WERI-Rb-1 (cell line): ENCODE data around the gene TMEM87A.
"Not testable (repeated sequence)": the region's sequence is repeated elsewhere in the genome, so short reads cannot be mapped to it uniquely, and the experiment has no call there.

Experiments
- DNase-seq: peaks from one replicate; pipeline ENCODE4 v3.0.0-alpha.2; 2020
- H3K27ac ChIP-seq: fragments of 250-450 bp; sonication (Bioruptor Pico); 2 replicates; pipeline ENCODE4 v1.5.1; 2020; ENCODE audit warnings: mild to moderate bottlenecking, moderate library complexity
- H3K27me3 ChIP-seq: fragments of 250-450 bp; sonication (Bioruptor Pico); 2 replicates; pipeline ENCODE4 v1.5.1; 2021; ENCODE audit warnings: mild to moderate bottlenecking, low read depth, moderate library complexity; ENCODE audit not compliant: insufficient read depth, severe bottlenecking
- H3K36me3 ChIP-seq: fragments of 250-450 bp; sonication (Bioruptor Pico); 2 replicates; pipeline ENCODE4 v1.5.1; 2020; ENCODE audit warnings: mild to moderate bottlenecking, moderate library complexity
- H3K4me3 ChIP-seq: 2 replicates; pipeline ENCODE4 v1.5.1; 2011; ENCODE audit warnings: low read depth, mild to moderate bottlenecking, control low read depth, low read length
- H3K9me3 ChIP-seq: fragments of 250-450 bp; sonication (Bioruptor Pico); 2 replicates; pipeline ENCODE4 v1.5.1; 2021; ENCODE audit warnings: mild to moderate bottlenecking, moderate library complexity; ENCODE audit not compliant: severe bottlenecking
- TF ChIP-seq, protein P1 (sequence below): IDR thresholded peaks from 2 replicates; pipeline ENCODE4 v1.5.1; 2011; ENCODE audit warnings: low read depth, mild to moderate bottlenecking, control low read depth, inconsistent platforms, low read length

Gene TMEM87A

DNA sequence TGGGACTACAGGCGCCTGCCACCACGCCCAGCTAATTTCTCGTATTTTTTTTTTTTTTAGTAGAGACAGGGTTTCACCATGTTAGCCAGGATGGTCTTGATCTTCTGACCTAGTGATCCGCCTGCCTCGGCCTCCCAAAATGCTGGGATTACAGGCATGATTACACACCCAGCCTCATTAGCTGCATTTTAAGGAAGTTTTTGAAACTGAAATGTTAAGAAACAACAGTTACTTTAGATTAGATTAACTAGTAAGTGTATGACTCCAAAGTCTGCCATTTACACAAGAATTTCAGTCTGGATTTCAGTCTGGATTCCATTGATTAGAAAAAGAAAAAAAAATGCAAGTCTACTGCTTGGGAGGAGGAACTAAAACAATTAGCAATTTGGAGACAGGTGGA lies 40.6 kb downstream of the TMEM87A start:
- Histone ChIP-seq H3K4me3 (no peak overlapping the region), H3K9me3 (no peaks in the 10 kb centered on the region), H3K27me3 (no peaks in the 10 kb centered on the region), H3K27ac (no peak overlapping the region), H3K36me3 (peaks cover 62% of the 10 kb centered on the region)
- TF ChIP-seq, protein P1, sequence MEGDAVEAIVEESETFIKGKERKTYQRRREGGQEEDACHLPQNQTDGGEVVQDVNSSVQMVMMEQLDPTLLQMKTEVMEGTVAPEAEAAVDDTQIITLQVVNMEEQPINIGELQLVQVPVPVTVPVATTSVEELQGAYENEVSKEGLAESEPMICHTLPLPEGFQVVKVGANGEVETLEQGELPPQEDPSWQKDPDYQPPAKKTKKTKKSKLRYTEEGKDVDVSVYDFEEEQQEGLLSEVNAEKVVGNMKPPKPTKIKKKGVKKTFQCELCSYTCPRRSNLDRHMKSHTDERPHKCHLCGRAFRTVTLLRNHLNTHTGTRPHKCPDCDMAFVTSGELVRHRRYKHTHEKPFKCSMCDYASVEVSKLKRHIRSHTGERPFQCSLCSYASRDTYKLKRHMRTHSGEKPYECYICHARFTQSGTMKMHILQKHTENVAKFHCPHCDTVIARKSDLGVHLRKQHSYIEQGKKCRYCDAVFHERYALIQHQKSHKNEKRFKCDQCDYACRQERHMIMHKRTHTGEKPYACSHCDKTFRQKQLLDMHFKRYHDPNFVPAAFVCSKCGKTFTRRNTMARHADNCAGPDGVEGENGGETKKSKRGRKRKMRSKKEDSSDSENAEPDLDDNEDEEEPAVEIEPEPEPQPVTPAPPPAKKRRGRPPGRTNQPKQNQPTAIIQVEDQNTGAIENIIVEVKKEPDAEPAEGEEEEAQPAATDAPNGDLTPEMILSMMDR, result no peak
- no peak for DNase-seq

DNA sequence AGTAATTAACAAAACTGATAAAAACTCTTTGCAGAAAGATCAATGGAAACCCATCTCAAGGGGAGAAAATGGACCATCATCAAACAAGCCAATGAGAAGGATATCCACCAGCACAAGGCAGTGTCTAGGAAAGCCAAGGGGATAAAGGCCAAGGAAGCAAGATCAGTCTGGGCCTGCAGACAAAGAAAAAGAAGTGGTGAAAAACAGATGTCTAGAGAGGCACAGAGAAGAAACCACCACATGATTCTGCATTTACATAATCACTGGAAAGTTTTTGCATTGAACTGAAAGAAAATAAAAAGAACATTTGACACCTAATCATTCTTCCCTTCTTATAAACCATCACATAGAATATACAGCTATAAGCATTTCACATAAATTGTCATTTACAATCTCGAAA lies 42.1 kb downstream of the TMEM87A start:
- Histone ChIP-seq H3K36me3 (peaks cover 57% of the 10 kb centered on the region), H3K27ac (no peak overlapping the region), H3K27me3 (no peaks in the 10 kb centered on the region), H3K4me3 (no peak overlapping the region), H3K9me3 (no peaks in the 10 kb centered on the region)
- DNase-seq, result no peak
- TF ChIP-seq, protein P1, result no peak

DNA sequence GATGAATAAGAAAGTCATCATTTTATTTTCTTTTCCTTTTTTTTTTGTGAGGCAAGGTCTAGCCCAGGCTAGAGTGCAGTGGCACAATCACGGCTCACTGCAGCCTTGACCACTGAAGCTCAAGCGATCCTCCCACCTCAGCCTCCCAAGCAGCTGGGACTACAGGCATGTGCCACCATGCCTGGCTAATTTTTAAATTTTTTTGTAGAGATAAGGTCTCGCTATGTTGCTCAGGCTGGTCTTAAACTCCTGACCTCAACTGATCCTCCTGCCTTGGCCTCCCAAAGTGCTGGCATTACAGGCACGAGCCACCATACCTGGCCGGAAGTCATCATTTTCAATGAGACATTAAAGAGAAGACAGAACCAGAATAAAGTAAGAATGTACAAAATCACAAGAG lies 44.3 kb downstream of the TMEM87A start:
- H3K27ac ChIP-seq, H3K4me3 ChIP-seq, H3K9me3 ChIP-seq, H3K27me3 ChIP-seq, DNase-seq: not testable (repeated sequence)
- peaks cover 62% of the 10 kb centered on the region for H3K36me3 ChIP-seq

DNA sequence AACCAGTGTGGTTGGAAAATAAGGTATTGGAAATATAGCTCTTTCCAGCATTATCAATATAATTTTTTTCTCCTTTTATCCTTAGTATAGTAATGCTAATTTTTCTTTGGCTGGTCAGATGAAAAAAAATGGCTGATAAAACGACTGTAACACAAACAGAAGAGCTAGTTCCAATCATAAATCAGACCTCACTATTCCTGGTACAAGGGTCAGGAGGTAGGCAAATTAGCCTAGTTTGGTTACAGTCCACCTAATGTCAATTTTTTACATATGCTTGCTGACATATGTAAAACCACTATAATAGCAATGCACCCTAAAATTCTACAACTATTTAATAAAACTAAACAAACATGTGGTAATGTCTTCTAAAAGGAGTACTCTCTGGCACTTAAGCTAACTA lies 45.2 kb downstream of the TMEM87A start:
- DNase-seq, result no peak
- Histone ChIP-seq H3K4me3 (no peak overlapping the region), H3K27ac (no peak overlapping the region), H3K9me3 (no peaks in the 10 kb centered on the region), H3K27me3 (no peaks in the 10 kb centered on the region), H3K36me3 (peaks cover 56% of the 10 kb centered on the region)
- TF ChIP-seq, protein P1, result no peak

DNA sequence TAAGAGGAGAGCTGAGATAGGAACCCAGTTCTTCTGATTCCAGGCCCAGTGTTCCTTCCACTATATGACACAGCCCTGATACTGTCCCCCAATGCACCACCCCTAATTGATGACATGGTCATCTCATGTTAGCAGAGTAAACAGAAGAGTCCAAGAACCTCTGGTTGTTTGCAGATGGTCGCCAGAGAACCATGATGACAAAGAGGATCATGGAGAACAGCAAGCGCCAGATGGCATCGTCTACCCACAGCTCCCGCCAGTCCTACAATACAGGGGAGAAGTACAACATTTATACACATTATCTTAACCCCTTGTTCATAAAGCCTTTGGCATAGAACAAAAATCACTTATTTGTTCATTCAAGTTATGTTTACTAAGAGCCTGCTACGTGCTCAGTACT lies 46.6 kb downstream of the TMEM87A start:
- peaks cover 51% of the 10 kb centered on the region for H3K36me3 ChIP-seq
- H3K27me3 ChIP-seq, result no peaks in the 10 kb centered on the region
- H3K27ac ChIP-seq, result peak overlapping the region; percentile 55
- peak; percentile 43 for DNase-seq
- H3K9me3 ChIP-seq, result no peaks in the 10 kb centered on the region
- TF ChIP-seq, protein P1, result 0 out of 2 replicates have a peak, but pooled peaks have one; percentile 13
- H3K4me3 ChIP-seq, result no peak overlapping the region

DNA sequence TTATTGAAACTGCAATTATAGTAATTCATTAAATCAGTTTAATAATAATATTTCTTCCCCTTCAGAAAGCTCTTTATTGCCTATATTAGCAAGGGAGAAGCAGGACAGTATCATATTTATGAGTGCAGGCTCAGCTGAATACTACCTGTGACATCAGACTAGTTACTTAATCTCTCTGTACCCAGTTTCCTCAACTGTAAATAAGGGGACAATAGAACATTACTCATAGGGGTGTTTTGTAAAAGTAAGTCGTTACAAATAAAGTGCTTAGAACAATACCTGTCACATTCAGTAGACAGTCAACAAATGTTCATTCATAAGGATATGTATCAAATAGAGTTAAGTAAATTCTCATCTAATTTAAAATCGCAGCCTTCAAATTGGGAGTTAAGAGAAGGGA lies 53.0 kb downstream of the TMEM87A start:
- H3K9me3 ChIP-seq, result no peaks in the 10 kb centered on the region
- H3K36me3 ChIP-seq, result peaks cover 48% of the 10 kb centered on the region
- no peak overlapping the region for H3K4me3 ChIP-seq
- TF ChIP-seq, protein P1, result no peak
- no peak overlapping the region for H3K27ac ChIP-seq
- H3K27me3 ChIP-seq, result no peaks in the 10 kb centered on the region
- no peak for DNase-seq
